HPDE6-E6E7 (cell line): ENCODE measurements around the gene CPNE9.
A peak's percentile ranks its signal among the peaks of the same experiment; 100 is the strongest.
"Not testable (repeated sequence)": the region's sequence is repeated elsewhere in the genome, so short reads cannot be mapped to it uniquely, and the experiment has no call there.

ENCODE experiments used
- DNase-seq: peaks from one replicate; pipeline ENCODE4 v3.0.0; 2011; ENCODE audit warnings: missing footprints; ENCODE audit errors: extremely low spot score

Gene CPNE9

DNA sequence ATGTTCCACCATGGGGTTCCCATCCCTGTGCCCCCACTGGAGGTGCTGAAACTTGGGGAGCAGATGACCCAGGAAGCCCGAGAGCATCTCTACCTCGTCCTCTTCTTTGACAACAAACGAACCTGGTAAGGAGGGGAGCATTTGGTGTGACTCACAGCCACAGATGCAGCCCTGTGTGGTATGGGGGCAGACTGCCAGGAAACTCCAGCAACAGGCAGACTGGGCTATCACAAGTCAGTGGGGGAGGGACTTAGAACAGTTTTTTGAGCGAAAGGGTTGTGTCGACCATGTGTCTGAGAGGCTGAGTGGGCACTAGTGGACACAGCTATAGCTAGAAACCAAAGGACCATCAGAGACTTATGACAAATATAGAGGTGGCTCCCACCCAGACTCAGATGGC lies 42.7 kb downstream of the CPNE9 start:
- DNase-seq, result no peak

DNA sequence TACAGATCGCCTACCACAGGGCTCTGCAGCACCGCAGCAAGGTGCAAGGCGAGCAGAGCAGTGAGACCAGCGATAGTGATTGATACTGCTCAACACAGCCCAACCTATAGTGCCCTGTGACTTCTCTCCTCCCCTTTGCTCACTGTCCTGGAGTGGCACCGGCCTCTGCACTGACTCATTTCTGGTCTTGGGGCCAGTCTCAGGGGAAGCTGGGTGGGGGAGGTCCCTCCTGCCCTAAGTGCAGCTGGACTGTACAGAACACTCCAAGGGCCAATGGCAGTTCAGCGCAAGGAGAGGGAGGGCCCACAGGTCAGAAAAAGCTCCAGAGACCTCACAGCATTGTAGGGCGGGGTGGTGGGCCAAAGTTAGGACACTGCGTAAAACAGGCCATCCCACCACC lies 43.6 kb downstream of the CPNE9 start:
- DNase-seq, result no peak

GRCh38 chr3:9748031-9748430 lies 44.4 kb downstream of the CPNE9 start:
- no peak for DNase-seq

- no peak for DNase-seq
Measured at GRCh38 chr3:9749296-9749644, 45.6 kb downstream of the CPNE9 start.

GRCh38 chr3:9749645-9750555 lies 46.3 kb downstream of the CPNE9 start, which contains the start of gene OGG1:
Gene OGG1 (plus strand): TSS chr3:9749952. CDS start chr3:9750287, 335 bp downstream.
- DNase-seq, result peak; percentile 91

- no peak for DNase-seq
Measured at GRCh38 chr3:9750556-9751411, 47.2 kb downstream of the CPNE9 start.

- DNase-seq, result no peak
Measured at GRCh38 chr3:9754678-9755077, 51.0 kb downstream of the CPNE9 start.

DNA sequence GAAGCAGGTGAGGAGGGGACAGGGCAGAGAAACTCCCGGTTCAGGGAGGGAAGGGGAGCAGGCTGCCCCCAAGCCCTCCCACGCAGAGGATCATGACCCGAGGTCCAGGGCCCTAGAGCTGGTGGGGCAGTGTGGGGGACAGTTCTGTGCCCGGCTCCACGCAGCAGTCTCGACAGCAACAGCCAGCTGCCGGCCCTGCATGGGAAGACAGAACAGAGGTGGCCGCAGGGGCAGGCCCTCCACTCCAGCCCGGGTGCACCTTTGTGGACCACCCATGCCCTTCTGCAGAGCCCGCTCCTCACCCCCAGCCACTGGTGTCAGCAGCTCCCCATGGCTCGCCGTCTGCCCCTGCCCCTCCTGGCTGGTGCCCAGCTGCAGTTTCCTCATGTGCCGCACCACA lies 53.8 kb downstream of the CPNE9 start:
- no peak for DNase-seq

DNA sequence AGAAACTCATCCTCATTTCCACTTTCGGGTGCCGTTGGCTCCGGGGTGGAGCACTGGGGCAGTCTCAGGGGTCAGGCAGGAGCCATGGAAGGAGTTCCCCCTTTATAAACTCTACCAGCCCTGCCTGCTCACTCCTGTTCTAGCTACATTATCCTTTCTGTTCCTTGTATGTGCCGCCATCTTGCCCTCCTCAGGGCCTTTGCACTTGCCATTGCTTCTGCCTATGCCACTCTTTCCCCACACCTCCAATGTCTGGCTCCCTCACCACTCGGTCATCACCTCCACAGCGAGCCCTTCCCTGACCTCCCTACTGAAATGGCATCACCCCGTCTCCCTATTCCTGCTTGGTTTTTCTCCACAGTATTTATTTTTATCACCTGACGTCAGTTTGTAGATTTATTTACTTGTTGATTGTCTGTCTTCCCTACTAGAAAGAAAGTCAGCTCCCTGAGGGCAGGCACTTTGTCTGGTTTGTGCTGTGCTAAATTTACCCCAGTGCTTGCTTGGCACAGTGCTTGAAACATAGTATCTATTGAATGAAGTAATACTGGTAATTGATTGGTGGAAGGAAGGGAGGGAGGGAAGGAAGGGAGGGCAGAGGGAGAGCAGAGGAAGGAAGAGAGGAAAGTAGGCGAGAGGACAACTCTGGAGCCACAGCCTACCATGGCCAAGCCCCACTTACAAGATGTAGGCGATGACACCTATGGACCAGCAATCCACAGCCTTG lies 57.3 kb downstream of the CPNE9 start:
- DNase-seq, result no peak

GRCh38 chr3:9761919-9762318 lies 58.3 kb downstream of the CPNE9 start:
- DNase-seq, result no peak

GRCh38 chr3:9762871-9763270 lies 59.2 kb downstream of the CPNE9 start:
- no peak for DNase-seq

- no peak for DNase-seq
Measured at GRCh38 chr3:9765865-9766264, 62.2 kb downstream of the CPNE9 start.

- no peak for DNase-seq
Measured at GRCh38 chr3:9767418-9767817, 63.8 kb downstream of the CPNE9 start.

DNA sequence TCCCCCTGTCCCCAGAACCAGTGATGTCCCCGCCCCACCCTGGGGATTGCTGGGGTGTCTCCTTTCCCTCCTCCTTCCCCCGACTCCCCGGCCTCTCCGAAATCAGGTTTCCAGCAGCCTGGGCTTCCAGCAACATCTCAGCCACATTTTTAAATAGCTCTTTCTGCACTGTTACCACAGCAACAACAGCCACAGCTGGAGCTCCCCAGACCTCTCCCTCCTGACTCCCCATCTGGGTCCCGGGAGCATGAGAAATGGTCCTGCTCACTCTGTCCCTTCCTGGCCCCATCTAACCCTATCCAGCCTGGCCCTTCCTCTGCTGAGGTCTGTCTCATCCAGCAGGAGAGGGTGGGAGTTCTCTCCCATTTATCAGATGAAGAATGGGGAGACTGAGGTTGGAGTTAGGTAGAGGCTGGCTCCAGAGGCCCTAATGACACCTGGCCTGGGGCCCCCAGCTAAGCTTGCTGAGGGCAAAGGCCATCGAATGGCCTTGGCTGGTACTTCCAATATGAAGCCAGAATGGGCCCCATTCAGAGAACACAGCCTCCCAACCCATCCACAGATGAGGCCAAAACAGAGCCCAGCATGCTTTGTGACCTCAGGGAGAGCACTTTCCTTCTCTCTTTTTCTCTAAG lies 64.6 kb downstream of the CPNE9 start:
- DNase-seq, result no peak

DNA sequence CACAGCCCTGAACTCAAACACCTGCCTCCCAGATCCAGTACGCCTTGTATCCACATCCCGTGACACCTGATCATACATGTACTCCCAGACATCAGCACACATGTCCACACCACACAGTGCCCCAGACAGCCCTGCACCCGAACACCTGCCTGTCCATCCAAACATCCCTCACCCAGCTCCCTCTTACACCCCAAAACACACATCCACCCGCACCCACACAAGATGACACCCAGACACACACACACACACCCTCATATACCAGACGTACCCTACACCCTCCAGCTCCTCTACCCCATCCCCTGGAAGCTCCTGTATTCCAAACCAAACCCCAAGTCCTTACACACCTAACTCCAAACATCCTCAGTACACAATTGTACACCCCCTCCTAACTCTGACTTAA lies 65.4 kb downstream of the CPNE9 start:
- DNase-seq, result no peak

GRCh38 chr3:9769426-9770275 lies 66.0 kb downstream of the CPNE9 start, which contains the start of gene CAMK1:
Gene CAMK1 (minus strand): TSS chr3:9769947. CDS start chr3:9767749, 2,198 bp downstream.
- DNase-seq, result peak; percentile 47

GRCh38 chr3:9770276-9770812 lies 66.7 kb downstream of the CPNE9 start:
- DNase-seq, result no peak

DNA sequence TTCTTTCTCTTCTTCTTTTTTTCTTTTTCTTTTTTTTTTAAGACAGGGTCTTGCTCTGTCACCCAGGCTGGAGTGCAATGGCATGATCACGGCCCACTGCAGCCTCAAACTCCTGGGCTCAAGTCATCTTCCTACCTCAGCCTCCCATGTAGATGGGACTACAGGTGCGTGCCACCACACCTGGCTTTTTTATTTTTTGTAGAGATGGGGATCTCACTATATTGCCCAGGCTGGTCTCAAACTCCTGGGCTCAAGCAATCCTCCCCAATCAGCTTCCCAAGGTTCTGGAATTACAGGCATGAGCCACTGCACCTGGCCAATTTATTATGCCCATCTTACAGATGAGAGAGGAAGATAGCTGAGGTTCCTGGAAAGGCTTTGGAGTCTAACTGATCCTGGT lies 67.4 kb downstream of the CPNE9 start:
- not testable (repeated sequence) for DNase-seq

- DNase-seq, result no peak
Measured at GRCh38 chr3:9776896-9777693, 73.5 kb downstream of the CPNE9 start.

GRCh38 chr3:9777694-9778021 lies 74.0 kb downstream of the CPNE9 start:
- DNase-seq, result no peak
